ENCODE results near the gene FLT3LG. TPM values are rescaled to one million over a fixed set of nuclear protein-coding genes. Genes with fewer than 3 reads are reported as not detected.
A peak's percentile ranks its signal among the peaks of the same experiment; 100 is the strongest.

Gene FLT3LG
- total RNA-seq, 1 experiment from 2014 or later, result 0.18 TPM

GRCh38 chr19:49496574-49497008, 22.6 kb downstream of the FLT3LG start:
- DNase-seq (no peak), ATAC-seq (no peak)
- peak overlapping the region; percentile 72 for H3K27ac ChIP-seq (ENCODE audit: low read length)
- peaks cover 30% of the 10 kb centered on the region for H3K79me2 ChIP-seq (ENCODE audit: low read length)
- H4K20me1 ChIP-seq (ENCODE audit: low read length), result peaks cover 32% of the 10 kb centered on the region
- H3K36me3 ChIP-seq (ENCODE audit: low read depth, low read length), result peaks cover 45% of the 10 kb centered on the region
- peak overlapping the region; percentile 97 for H3K4me2 ChIP-seq (ENCODE audit: low read length)
- H3K27me3 ChIP-seq (ENCODE audit: low read length), result no peaks in the 10 kb centered on the region
- intact Hi-C loops (cut with micrococcal nuclease), result loop anchor here (2.0 to 5.0 kb wide), 2 partner anchors 144 to 181 kb away; partner anchors contain the start of genes PRMT1 and RRAS
- peak overlapping the region; percentile 94 for H3K4me3 ChIP-seq (ENCODE audit: low read length)
- H3K9ac ChIP-seq (ENCODE audit: low read length), result peak overlapping the region; percentile 98
- no peaks in the 10 kb centered on the region for H3K9me2 ChIP-seq (replicated peaks; ENCODE audit: low read length)
- TSS peak; percentile 53 for BruUV-seq (replicated peaks)
- no peaks in the 10 kb centered on the region for H3K9me3 ChIP-seq (ENCODE audit: low read length)
- ChIA-PET CTCF (interaction anchor here (0.5 kb wide), 1 partner anchor 90 kb away, joined by 4 read pairs; no protein-coding TSS in a partner anchor), POLR2A (ENCODE audit: unreplicated experiment) (no interaction called here)
- TF ChIP-seq EZH2phosphoT487 (IDR thresholded peaks at IDR 0.05; ENCODE audit: borderline replicate concordance, low read length) (no peak), CTCF (conservative IDR thresholded peaks at IDR 0.05; ENCODE audit: low read depth, low read length) (no peak)
- H2AFZ ChIP-seq (ENCODE audit: low read length), result no peak overlapping the region
- peaks cover 47% of the 10 kb centered on the region for H3F3A ChIP-seq (ENCODE audit: low read length, unreplicated experiment)
- peaks cover 19% of the 10 kb centered on the region for H3K4me1 ChIP-seq (ENCODE audit: insufficient read depth, low read length)

GRCh38 chr19:49497047-49497788, 23.2 kb downstream of the FLT3LG start:
- peaks cover 19% of the 10 kb centered on the region for H3K4me1 ChIP-seq (ENCODE audit: insufficient read depth, low read length)
- peaks cover 27% of the 10 kb centered on the region for H4K20me1 ChIP-seq (ENCODE audit: low read length)
- peaks cover 41% of the 10 kb centered on the region for H3F3A ChIP-seq (ENCODE audit: low read length, unreplicated experiment)
- H3K9me3 ChIP-seq (ENCODE audit: low read length), result no peaks in the 10 kb centered on the region
- H2AFZ ChIP-seq (ENCODE audit: low read length), result no peak overlapping the region
- POLR2A ChIA-PET (ENCODE audit: unreplicated experiment), result no interaction called here
- ATAC-seq (no peak), DNase-seq (peak; percentile 65)
- TF ChIP-seq EZH2phosphoT487 (IDR thresholded peaks at IDR 0.05; ENCODE audit: borderline replicate concordance, low read length) (no peak), EZH2 (IDR thresholded peaks at IDR 0.05; ENCODE audit: low read length, unreplicated experiment) (no peak), CTCF (conservative IDR thresholded peaks at IDR 0.05; ENCODE audit: low read depth, low read length) (no peak)
- no peaks in the 10 kb centered on the region for H3K27me3 ChIP-seq (ENCODE audit: low read length)
- H3K4me2 ChIP-seq (ENCODE audit: low read length), result peak overlapping the region; percentile 97
- H3K9me2 ChIP-seq (replicated peaks; ENCODE audit: low read length), result no peaks in the 10 kb centered on the region
- H3K9ac ChIP-seq (ENCODE audit: low read length), result peak overlapping the region; percentile 98
- peaks cover 39% of the 10 kb centered on the region for H3K36me3 ChIP-seq (ENCODE audit: low read depth, low read length)
- no TSS peak for BruUV-seq (replicated peaks)
- H3K4me3 ChIP-seq (ENCODE audit: low read length), result peak overlapping the region; percentile 94
- intact Hi-C loops (cut with micrococcal nuclease), result loop anchor here (2.0 to 5.0 kb wide), 2 partner anchors 144 to 180 kb away; partner anchors contain the start of genes PRMT1 and RRAS
- CTCF ChIA-PET, result no interaction called here
- peaks cover 30% of the 10 kb centered on the region for H3K79me2 ChIP-seq (ENCODE audit: low read length)
- peak overlapping the region; percentile 72 for H3K27ac ChIP-seq (ENCODE audit: low read length)

- no TSS peak for BruUV-seq (replicated peaks)
- ChIA-PET POLR2A (ENCODE audit: unreplicated experiment) (no interaction called here), CTCF (no interaction called here)
These were observed 23.7 kb downstream of the FLT3LG start for GRCh38 chr19:49497789-49498103.

More at GRCh38 chr19:49497789-49498103, 23.7 kb downstream of the FLT3LG start:
- TF ChIP-seq CTCF (conservative IDR thresholded peaks at IDR 0.05; ENCODE audit: low read depth, low read length) (no peak), EZH2 (IDR thresholded peaks at IDR 0.05; ENCODE audit: low read length, unreplicated experiment) (no peak), EZH2phosphoT487 (IDR thresholded peaks at IDR 0.05; ENCODE audit: borderline replicate concordance, low read length) (no peak)
- Histone ChIP-seq H3K9me3 (ENCODE audit: low read length) (no peaks in the 10 kb centered on the region), H4K20me1 (ENCODE audit: low read length) (peaks cover 27% of the 10 kb centered on the region), H3K27ac (ENCODE audit: low read length) (0 out of 2 replicates have a peak overlapping the region, but pooled peaks have one; percentile 8), H3K9ac (ENCODE audit: low read length) (peak overlapping the region; percentile 98), H3K4me2 (ENCODE audit: low read length) (peak overlapping the region; percentile 97), H3K9me2 (replicated peaks; ENCODE audit: low read length) (no peaks in the 10 kb centered on the region), H3K27me3 (ENCODE audit: low read length) (no peaks in the 10 kb centered on the region), H3K36me3 (ENCODE audit: low read depth, low read length) (peaks cover 35% of the 10 kb centered on the region), H2AFZ (ENCODE audit: low read length) (no peak overlapping the region), H3F3A (ENCODE audit: low read length, unreplicated experiment) (peaks cover 36% of the 10 kb centered on the region), H3K79me2 (ENCODE audit: low read length) (peaks cover 30% of the 10 kb centered on the region), H3K4me3 (ENCODE audit: low read length) (peak overlapping the region; percentile 94), H3K4me1 (ENCODE audit: insufficient read depth, low read length) (peaks cover 19% of the 10 kb centered on the region)
- ATAC-seq, result no peak
- intact Hi-C loops (cut with micrococcal nuclease), result loop anchor here (2.0 to 5.0 kb wide), 2 partner anchors 143 to 180 kb away; partner anchors contain the start of genes PRMT1 and RRAS
- DNase-seq, result no peak
